CD4-positive, alpha-beta T cell (primary cell): ENCODE measurements around the gene THOC5. TPM values are rescaled to one million over a fixed set of nuclear protein-coding genes. Genes with fewer than 3 reads are reported as not detected.

Source experiments
- ATAC-seq: fragments of 200-7000 bp; cut with Tn5 transposase; one replicate; pipeline ENCODE4 v1.10.0; 2022; ENCODE audit warnings: mild to moderate bottlenecking; ENCODE audit not compliant: poor library complexity
- CTCF ChIA-PET: fragments of 350-600 bp; sonication (Branson Sonifier 250); formaldehyde crosslinking; loops from one replicate; lab custom pipeline; 2021; ENCODE audit warnings: antibody characterized with exemption, inconsistent platforms; lab: Charles Lee
- POLR2A ChIA-PET: fragments of 350-600 bp; sonication (Branson Sonifier 250); formaldehyde crosslinking; loops from one replicate; lab custom pipeline; 2021; ENCODE audit warnings: antibody characterized with exemption, inconsistent platforms; lab: Charles Lee
- DNase-seq, 14 experiments: peaks; one replicate each; pipeline ENCODE4 v3.0.0-alpha.2; 2013 to 2020; ENCODE audit warnings: mixed read lengths in 2 of 14
- H3K27ac ChIP-seq, 2 donors: one replicate each; pipeline versions ENCODE4 v1.5.1 to v1.7.0; 2013; ENCODE audit warnings: low read length in 2 of 2, low read depth in 1 of 2, mild to moderate bottlenecking in 1 of 2
- H3K27me3 ChIP-seq, 2 experiments: 1 replicate in 1 of 2; 2 replicates in 1 of 2; pipeline versions ENCODE4 v1.6.1 to v1.7.0; 2013; ENCODE audit warnings: low read length in 2 of 2, control low read depth in 1 of 2, mild to moderate bottlenecking in 1 of 2, moderate library complexity in 1 of 2; ENCODE audit not compliant: insufficient read depth in 2 of 2, control insufficient read depth in 1 of 2
- H3K36me3 ChIP-seq: one replicate; pipeline ENCODE4 v1.6.1; 2013; ENCODE audit warnings: low read length, control low read depth; ENCODE audit not compliant: insufficient read depth
- H3K4me1 ChIP-seq: one replicate; pipeline ENCODE4 v1.6.1; 2013; ENCODE audit warnings: low read length, control low read depth; ENCODE audit not compliant: insufficient read depth
- H3K4me3 ChIP-seq: one replicate; pipeline ENCODE4 v1.5.1; 2013; ENCODE audit warnings: mild to moderate bottlenecking, low read length, moderate library complexity
- H3K9me3 ChIP-seq, 2 experiments: 1 replicate in 1 of 2; 2 replicates in 1 of 2; pipeline versions ENCODE4 v1.6.1 to v1.7.0; 2013; ENCODE audit warnings: low read length in 2 of 2, mild to moderate bottlenecking in 2 of 2, control low read depth in 1 of 2, moderate library complexity in 1 of 2; ENCODE audit not compliant: control insufficient read depth in 1 of 2, insufficient read depth in 1 of 2
- H3K27ac Mint-ChIP-seq: one replicate; pipeline ENCODE4 v1.8.0; 2020; ENCODE audit warnings: mixed read lengths
- H3K27me3 Mint-ChIP-seq: one replicate; pipeline ENCODE4 v1.8.0; 2021; ENCODE audit warnings: mixed read lengths
- H3K36me3 Mint-ChIP-seq: one replicate; pipeline ENCODE4 v1.8.0; 2021; ENCODE audit warnings: low read depth, mixed read lengths
- H3K4me1 Mint-ChIP-seq: one replicate; pipeline ENCODE4 v1.8.0; 2021; ENCODE audit warnings: low read depth, mixed read lengths
- H3K4me3 Mint-ChIP-seq: one replicate; pipeline ENCODE4 v1.8.0; 2020; ENCODE audit warnings: mild to moderate bottlenecking, mixed read lengths
- H3K9me3 Mint-ChIP-seq: one replicate; pipeline ENCODE4 v1.8.0; 2020; ENCODE audit warnings: mixed read lengths
- intact Hi-C, 2 experiments: fragments of 100-400 bp; cut with DNase I in 1 of 2; cut with micrococcal nuclease in 1 of 2; formaldehyde crosslinking; loops; one replicate each; pipeline versions ENCODE4 v1.15.1 to v1.9.0; 2023 to 2025; cut with DNase I, micrococcal nuclease
- total RNA-seq, 174 experiments: library from RNA in 2 of 174; stranded (reverse) in 2 of 174; gene quantifications; one replicate each; pipeline ENCODE4 v1.2.3 and lab custom pipeline; 2021 to 2026
- TF ChIP-seq, protein P1 (sequence below): fragments of 200-600 bp; IDR thresholded peaks from one replicate; pipeline ENCODE4 v1.8.0; 2022; ENCODE audit warnings: antibody characterized with exemption, mild to moderate bottlenecking

Gene THOC5
- total RNA-seq, 2 experiments from 2014 or later, result 27.1 to 32.9 TPM

DNA sequence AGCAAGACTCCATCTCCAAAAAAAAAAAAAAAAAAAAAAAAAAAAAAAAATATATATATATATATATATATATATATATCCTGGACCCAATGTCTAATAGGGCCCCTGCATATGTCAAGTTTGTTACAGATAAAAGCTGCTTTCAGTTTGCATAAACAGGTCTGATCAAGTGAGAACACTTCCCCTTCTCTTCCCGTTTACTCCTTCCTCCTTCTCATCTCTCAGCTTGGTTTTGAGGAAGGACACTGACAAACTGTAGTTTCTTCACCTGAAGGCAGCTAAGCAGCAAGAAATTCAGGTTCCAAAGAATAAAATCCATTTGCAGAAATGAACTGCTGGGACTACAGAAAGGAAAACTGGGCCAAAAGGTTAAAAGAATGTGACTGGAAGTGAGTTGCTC, 11.7 kb downstream of the THOC5 start:
- H3K36me3 Mint-ChIP-seq, result peaks cover 79% of the 10 kb centered on the region
- POLR2A ChIA-PET, result interaction anchor here (2.9 kb wide), 1 partner anchor 12 kb away, joined by 14 read pairs; the partner anchor contains the start of gene THOC5

DNA sequence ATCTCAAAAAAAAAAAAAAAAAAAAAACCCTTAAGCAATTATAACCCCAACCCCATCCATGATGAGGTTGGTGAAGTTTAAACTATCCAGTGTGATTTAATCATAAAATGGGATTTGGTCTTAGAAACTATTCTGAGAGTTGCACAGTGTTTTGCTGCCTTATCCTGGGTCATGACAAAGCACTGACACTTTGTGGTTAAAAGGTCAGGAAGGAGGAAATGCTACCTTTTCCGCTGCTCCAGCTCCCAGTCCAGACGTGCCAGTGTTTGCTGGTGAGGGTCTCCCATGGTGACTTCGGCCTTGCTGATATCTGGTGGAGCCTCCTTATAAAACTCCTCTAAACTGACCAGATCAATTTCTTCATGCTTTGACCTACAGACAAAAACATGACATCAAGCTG, 14.5 kb downstream of the THOC5 start:
- TF ChIP-seq, protein P1, sequence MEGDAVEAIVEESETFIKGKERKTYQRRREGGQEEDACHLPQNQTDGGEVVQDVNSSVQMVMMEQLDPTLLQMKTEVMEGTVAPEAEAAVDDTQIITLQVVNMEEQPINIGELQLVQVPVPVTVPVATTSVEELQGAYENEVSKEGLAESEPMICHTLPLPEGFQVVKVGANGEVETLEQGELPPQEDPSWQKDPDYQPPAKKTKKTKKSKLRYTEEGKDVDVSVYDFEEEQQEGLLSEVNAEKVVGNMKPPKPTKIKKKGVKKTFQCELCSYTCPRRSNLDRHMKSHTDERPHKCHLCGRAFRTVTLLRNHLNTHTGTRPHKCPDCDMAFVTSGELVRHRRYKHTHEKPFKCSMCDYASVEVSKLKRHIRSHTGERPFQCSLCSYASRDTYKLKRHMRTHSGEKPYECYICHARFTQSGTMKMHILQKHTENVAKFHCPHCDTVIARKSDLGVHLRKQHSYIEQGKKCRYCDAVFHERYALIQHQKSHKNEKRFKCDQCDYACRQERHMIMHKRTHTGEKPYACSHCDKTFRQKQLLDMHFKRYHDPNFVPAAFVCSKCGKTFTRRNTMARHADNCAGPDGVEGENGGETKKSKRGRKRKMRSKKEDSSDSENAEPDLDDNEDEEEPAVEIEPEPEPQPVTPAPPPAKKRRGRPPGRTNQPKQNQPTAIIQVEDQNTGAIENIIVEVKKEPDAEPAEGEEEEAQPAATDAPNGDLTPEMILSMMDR, result no peak
- DNase-seq (no peak), ATAC-seq (no peak)
- CTCF ChIA-PET, result no interaction called here
- POLR2A ChIA-PET, result no interaction called here
- H3K27me3 Mint-ChIP-seq, result no peaks in the 10 kb centered on the region
- H3K4me3 ChIP-seq, result no peak overlapping the region
- no peak overlapping the region for H3K27ac ChIP-seq
- no peaks in the 10 kb centered on the region for H3K9me3 ChIP-seq
- no peak overlapping the region for H3K4me3 Mint-ChIP-seq
- peaks cover 81% of the 10 kb centered on the region for H3K36me3 ChIP-seq
- no peaks in the 10 kb centered on the region for H3K9me3 Mint-ChIP-seq
- H3K4me1 ChIP-seq, result no peaks in the 10 kb centered on the region
- no peaks in the 10 kb centered on the region for H3K4me1 Mint-ChIP-seq
- H3K27me3 ChIP-seq, result no peaks in the 10 kb centered on the region
- H3K36me3 Mint-ChIP-seq, result peaks cover 88% of the 10 kb centered on the region
- no peak overlapping the region for H3K27ac Mint-ChIP-seq
- intact Hi-C loops, result no loop called here

More for the DNA sequence above, 11.7 kb downstream of the THOC5 start:
- Mint-ChIP-seq H3K4me1 (no peaks in the 10 kb centered on the region), H3K27ac (no peak overlapping the region), H3K27me3 (no peaks in the 10 kb centered on the region), H3K4me3 (no peak overlapping the region), H3K9me3 (no peaks in the 10 kb centered on the region)
- DNase-seq (no peak), ATAC-seq (no peak)
- Histone ChIP-seq H3K4me3 (no peak overlapping the region), H3K4me1 (no peaks in the 10 kb centered on the region), H3K36me3 (peaks cover 70% of the 10 kb centered on the region), H3K27ac (no peak overlapping the region), H3K9me3 (no peaks in the 10 kb centered on the region), H3K27me3 (no peaks in the 10 kb centered on the region)
- intact Hi-C loops, result no loop called here
- TF ChIP-seq, protein P1, result no peak
- CTCF ChIA-PET, result no interaction called here

DNA sequence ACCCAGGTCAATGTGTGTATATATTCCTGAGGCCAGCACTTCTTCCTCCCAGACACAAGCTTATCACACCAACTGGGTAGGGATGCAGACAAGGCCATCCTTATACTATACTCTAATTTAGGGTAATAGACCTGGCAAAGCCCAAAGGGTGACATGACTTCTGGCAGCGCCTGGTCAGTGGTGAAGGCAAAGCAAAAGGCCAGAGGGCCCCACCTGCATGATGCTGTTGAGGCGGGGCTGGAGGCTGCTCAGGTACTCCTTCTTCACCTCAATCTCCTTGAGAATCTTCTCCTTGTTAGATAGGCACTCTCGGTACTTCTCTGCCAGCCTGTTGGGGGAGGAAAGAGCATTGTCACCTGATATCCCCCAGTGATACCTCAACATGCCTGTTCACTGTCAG, 17.1 kb downstream of the THOC5 start:
- H3K27me3 ChIP-seq, result no peaks in the 10 kb centered on the region
- ATAC-seq (no peak), DNase-seq (no peak)
- H3K9me3 Mint-ChIP-seq, result no peaks in the 10 kb centered on the region
- H3K4me1 ChIP-seq, result no peaks in the 10 kb centered on the region
- ChIA-PET CTCF (no interaction called here), POLR2A (no interaction called here)
- TF ChIP-seq, protein P1, result no peak
- H3K27ac ChIP-seq, result no peak overlapping the region
- H3K4me3 ChIP-seq, result no peak overlapping the region
- no peaks in the 10 kb centered on the region for H3K4me1 Mint-ChIP-seq
- H3K4me3 Mint-ChIP-seq, result no peak overlapping the region
- intact Hi-C loops, result no loop called here
- H3K36me3 Mint-ChIP-seq, result peaks cover 92% of the 10 kb centered on the region
- H3K27me3 Mint-ChIP-seq, result no peaks in the 10 kb centered on the region
- H3K9me3 ChIP-seq, result no peaks in the 10 kb centered on the region
- H3K27ac Mint-ChIP-seq, result no peak overlapping the region
- peaks cover 88% of the 10 kb centered on the region for H3K36me3 ChIP-seq
